Activated CD8-positive, alpha-beta memory T cell treated with anti-CD3 and anti-CD28 coated beads, Interleukin-2, amount 10 ng/mL, durations not matched to agents 7 days and 5 days (primary cell): ENCODE measurements around the gene LIPM. TPM values are rescaled to one million over a fixed set of nuclear protein-coding genes. Genes with fewer than 3 reads are reported as not detected.
A peak's percentile ranks its signal among the peaks of the same experiment; 100 is the strongest.

Experiments used
- ATAC-seq: fragments of 150-1000 bp; cut with Tn5 transposase; one replicate; pipeline ENCODE4 v1.10.0; 2021; ENCODE audit warnings: moderate library complexity
- CTCF ChIA-PET: fragments of 350-600 bp; sonication (Branson Sonifier 250); formaldehyde crosslinking; loops from one replicate; lab custom pipeline; 2021; ENCODE audit warnings: antibody characterized with exemption; lab: Charles Lee
- DNase-seq: peaks from one replicate; pipeline ENCODE4 v3.0.0-alpha.2; 2020
- H3K27ac Mint-ChIP-seq: one replicate; pipeline ENCODE4 v1.8.0; 2021; ENCODE audit warnings: mild to moderate bottlenecking, mixed read lengths
- H3K27me3 Mint-ChIP-seq: one replicate; pipeline ENCODE4 v1.8.0; 2021; ENCODE audit warnings: mixed read lengths
- H3K36me3 Mint-ChIP-seq: one replicate; pipeline ENCODE4 v1.8.0; 2021; ENCODE audit warnings: mild to moderate bottlenecking, mixed read lengths
- H3K4me1 Mint-ChIP-seq: one replicate; pipeline ENCODE4 v1.8.0; 2021; ENCODE audit warnings: mixed read lengths
- H3K4me3 Mint-ChIP-seq: one replicate; pipeline ENCODE4 v1.8.0; 2021; ENCODE audit warnings: mild to moderate bottlenecking, moderate library complexity, mixed read lengths
- H3K9me3 Mint-ChIP-seq: one replicate; pipeline ENCODE4 v1.8.0; 2022; ENCODE audit warnings: low read depth, mixed read lengths
- total RNA-seq, 2 experiments: library from RNA; stranded (reverse); gene quantifications; one replicate each; pipeline ENCODE4 v1.2.3, GENCODE V29; 2021

Gene LIPM
- total RNA-seq, 2 experiments from 2014 or later = not detected

- DNase-seq (no peak), ATAC-seq (no peak)
- H3K36me3 Mint-ChIP-seq = no peaks in the 10 kb centered on the region
- CTCF ChIA-PET = no interaction called here
- no peaks in the 10 kb centered on the region for H3K9me3 Mint-ChIP-seq
- peaks cover 7% of the 10 kb centered on the region for H3K27me3 Mint-ChIP-seq
- peaks cover 4% of the 10 kb centered on the region for H3K4me1 Mint-ChIP-seq
- H3K27ac Mint-ChIP-seq = no peak overlapping the region
- no peak overlapping the region for H3K4me3 Mint-ChIP-seq
Measured at GRCh38 chr10:88786032-88786770, 16.3 kb upstream of the LIPM start.

- Mint-ChIP-seq H3K9me3 (no peaks in the 10 kb centered on the region), H3K4me1 (peaks cover 9% of the 10 kb centered on the region), H3K4me3 (no peak overlapping the region), H3K36me3 (no peaks in the 10 kb centered on the region), H3K27ac (no peak overlapping the region), H3K27me3 (peaks cover 7% of the 10 kb centered on the region)
- ATAC-seq (no peak), DNase-seq (no peak)
- CTCF ChIA-PET = no interaction called here
Measured at GRCh38 chr10:88787463-88787862, 15.1 kb upstream of the LIPM start.

- Mint-ChIP-seq H3K9me3 (no peaks in the 10 kb centered on the region), H3K4me1 (peaks cover 16% of the 10 kb centered on the region), H3K4me3 (no peak overlapping the region), H3K27ac (no peak overlapping the region), H3K36me3 (no peaks in the 10 kb centered on the region), H3K27me3 (peaks cover 2% of the 10 kb centered on the region)
- CTCF ChIA-PET = no interaction called here
- ATAC-seq (no peak), DNase-seq (no peak)
Measured at GRCh38 chr10:88788924-88789323, 13.6 kb upstream of the LIPM start.

GRCh38 chr10:88791924-88792323 is 10.6 kb upstream of the LIPM start:
- CTCF ChIA-PET = no interaction called here
- no peak for ATAC-seq
- H3K27ac Mint-ChIP-seq = no peak overlapping the region

DNA sequence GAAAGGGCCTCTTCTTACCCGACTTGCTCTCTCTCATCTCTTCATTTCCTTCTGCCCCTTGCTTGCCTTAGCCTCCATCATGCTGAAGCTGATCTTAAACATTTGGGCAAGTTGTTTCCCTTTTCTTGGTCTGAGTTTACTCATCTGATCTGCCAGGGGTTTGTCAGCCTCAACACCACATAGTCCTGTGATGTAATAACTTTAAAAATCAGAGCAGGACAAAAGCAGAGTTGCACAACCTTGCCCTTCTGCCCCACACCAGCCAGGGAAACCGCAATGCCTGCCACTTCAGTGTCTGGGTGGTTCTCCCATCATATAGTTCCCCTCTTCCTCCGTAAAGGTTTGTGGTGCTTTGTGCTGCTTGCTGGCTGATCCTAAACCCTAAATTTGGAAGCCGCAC is 9.9 kb upstream of the LIPM start:
- DNase-seq (no peak), ATAC-seq (no peak)
- no peak overlapping the region for H3K27ac Mint-ChIP-seq
- no peak overlapping the region for H3K4me3 Mint-ChIP-seq
- CTCF ChIA-PET = no interaction called here
- H3K4me1 Mint-ChIP-seq = peaks cover 24% of the 10 kb centered on the region
- H3K27me3 Mint-ChIP-seq = peaks cover 9% of the 10 kb centered on the region
- no peaks in the 10 kb centered on the region for H3K9me3 Mint-ChIP-seq
- no peaks in the 10 kb centered on the region for H3K36me3 Mint-ChIP-seq

More at GRCh38 chr10:88791924-88792323, 10.6 kb upstream of the LIPM start:
- no peak for DNase-seq
- Mint-ChIP-seq H3K4me1 (peaks cover 24% of the 10 kb centered on the region), H3K4me3 (no peak overlapping the region), H3K27me3 (peaks cover 7% of the 10 kb centered on the region), H3K36me3 (no peaks in the 10 kb centered on the region), H3K9me3 (no peaks in the 10 kb centered on the region)

- Mint-ChIP-seq H3K27me3 (peaks cover 13% of the 10 kb centered on the region), H3K4me1 (peaks cover 24% of the 10 kb centered on the region), H3K27ac (no peak overlapping the region), H3K9me3 (no peaks in the 10 kb centered on the region), H3K4me3 (no peak overlapping the region), H3K36me3 (no peaks in the 10 kb centered on the region)
- ATAC-seq (peak; percentile 86), DNase-seq (no peak)
- CTCF ChIA-PET = interaction anchor here (0.9 to 1.1 kb wide), 2 partner anchors 41 to 66 kb away, joined by 3 read pairs; no protein-coding TSS in a partner anchor
Measured at GRCh38 chr10:88793712-88794299, 8.7 kb upstream of the LIPM start.

DNA sequence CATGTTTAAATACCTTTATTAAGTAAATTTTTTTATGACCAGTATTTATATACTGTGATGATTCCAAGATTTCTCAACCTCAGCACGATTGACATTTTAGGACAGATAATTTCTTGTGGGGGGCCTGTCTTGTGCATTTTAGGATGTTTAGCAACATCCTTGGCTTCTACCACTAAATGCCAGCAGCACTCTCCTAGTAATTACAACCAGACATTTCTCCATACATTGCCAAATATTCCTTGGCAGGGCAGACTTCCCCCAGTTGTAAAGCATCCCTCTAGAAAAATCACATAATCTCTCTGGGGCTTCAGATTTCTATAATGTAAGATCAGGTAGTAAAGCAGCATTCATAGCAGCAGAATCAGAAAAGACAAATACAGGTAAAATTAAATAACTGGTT is 7.8 kb upstream of the LIPM start:
- peaks cover 24% of the 10 kb centered on the region for H3K4me1 Mint-ChIP-seq
- ATAC-seq (no peak), DNase-seq (no peak)
- no peak overlapping the region for H3K4me3 Mint-ChIP-seq
- no peak overlapping the region for H3K27ac Mint-ChIP-seq
- H3K9me3 Mint-ChIP-seq = no peaks in the 10 kb centered on the region
- H3K36me3 Mint-ChIP-seq = no peaks in the 10 kb centered on the region
- CTCF ChIA-PET = interaction anchor here (1.1 kb wide), 1 partner anchor 40 kb away, joined by 3 read pairs; no protein-coding TSS in a partner anchor
- H3K27me3 Mint-ChIP-seq = peaks cover 13% of the 10 kb centered on the region

DNA sequence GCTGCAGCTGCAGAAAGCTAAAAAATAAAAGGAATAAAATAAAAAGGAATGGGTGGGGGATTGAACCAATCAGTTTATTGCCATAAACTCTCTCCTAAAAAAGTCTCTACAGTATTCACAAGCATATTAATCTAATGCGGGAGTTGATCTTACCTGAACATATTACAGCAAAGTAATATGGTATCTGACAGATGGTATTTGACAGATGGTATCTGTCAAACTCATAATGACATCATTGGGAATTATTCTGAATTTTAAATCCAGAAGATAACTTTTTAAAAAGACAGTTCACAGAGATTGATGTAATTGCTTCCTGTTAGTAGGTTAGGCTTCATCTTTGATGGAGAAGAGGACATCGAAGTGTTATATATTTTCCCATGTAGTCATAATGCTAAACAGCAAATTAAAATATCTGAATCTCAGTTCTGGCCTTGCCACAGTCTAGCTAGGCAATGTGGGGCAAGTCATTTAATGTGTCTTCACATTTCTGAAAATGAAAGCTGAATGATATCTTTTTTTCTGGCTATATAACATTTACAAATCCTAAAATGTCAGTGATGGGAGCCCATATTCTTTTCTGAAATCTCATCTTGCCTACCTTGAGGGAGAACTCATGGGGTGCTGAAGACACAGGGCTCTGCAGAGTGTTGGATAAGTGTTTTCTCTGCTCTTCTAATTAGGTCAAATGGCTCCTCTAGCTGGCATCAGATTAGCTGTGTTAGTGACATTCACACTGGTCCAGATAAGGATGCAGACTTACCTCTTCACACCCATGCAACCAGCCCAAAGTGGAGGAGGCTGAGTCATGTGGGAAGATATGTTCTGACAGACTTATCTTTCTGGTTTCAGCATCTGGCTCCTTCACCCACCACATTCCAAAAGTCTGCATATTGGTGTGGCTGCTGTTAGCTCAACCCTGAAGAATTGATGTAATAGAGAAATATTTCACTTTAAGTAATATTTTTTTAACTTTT is 2.1 kb upstream of the LIPM start:
- no peak overlapping the region for H3K4me3 Mint-ChIP-seq
- ATAC-seq (peak; percentile 65), DNase-seq (peak; percentile 47)
- H3K4me1 Mint-ChIP-seq = peaks cover 9% of the 10 kb centered on the region
- peaks cover 16% of the 10 kb centered on the region for H3K27me3 Mint-ChIP-seq
- H3K36me3 Mint-ChIP-seq = no peaks in the 10 kb centered on the region
- no peaks in the 10 kb centered on the region for H3K9me3 Mint-ChIP-seq
- CTCF ChIA-PET = interaction anchor here (0.6 to 1.5 kb wide), 2 partner anchors 10 to 120 kb away, joined by 3 read pairs; no protein-coding TSS in a partner anchor
- no peak overlapping the region for H3K27ac Mint-ChIP-seq

- ATAC-seq (no peak), DNase-seq (no peak)
- no peak overlapping the region for H3K27ac Mint-ChIP-seq
- H3K36me3 Mint-ChIP-seq = no peaks in the 10 kb centered on the region
- CTCF ChIA-PET = interaction anchor here (1.2 kb wide), 1 partner anchor 32 kb away, joined by 4 read pairs; no protein-coding TSS in a partner anchor
- H3K4me3 Mint-ChIP-seq = no peak overlapping the region
- H3K9me3 Mint-ChIP-seq = no peaks in the 10 kb centered on the region
- peaks cover 5% of the 10 kb centered on the region for H3K27me3 Mint-ChIP-seq
- peaks cover 12% of the 10 kb centered on the region for H3K4me1 Mint-ChIP-seq
Measured at GRCh38 chr10:88803641-88804040, 1.1 kb downstream of the LIPM start.

GRCh38 chr10:88804083-88804812 is 1.7 kb downstream of the LIPM start:
- no peak for DNase-seq
- no peak overlapping the region for H3K27ac Mint-ChIP-seq
- H3K4me3 Mint-ChIP-seq = no peak overlapping the region
- H3K4me1 Mint-ChIP-seq = peaks cover 12% of the 10 kb centered on the region
- no peaks in the 10 kb centered on the region for H3K9me3 Mint-ChIP-seq
- CTCF ChIA-PET = interaction anchor here (1.0 to 1.2 kb wide), 2 partner anchors 31 to 110 kb away, joined by 3 to 4 read pairs; no protein-coding TSS in a partner anchor
- ATAC-seq = no peak
- H3K27me3 Mint-ChIP-seq = peaks cover 5% of the 10 kb centered on the region
- H3K36me3 Mint-ChIP-seq = no peaks in the 10 kb centered on the region

GRCh38 chr10:88805361-88805760 is 2.8 kb downstream of the LIPM start:
- H3K4me3 Mint-ChIP-seq = no peak overlapping the region
- peaks cover 5% of the 10 kb centered on the region for H3K27me3 Mint-ChIP-seq

DNA sequence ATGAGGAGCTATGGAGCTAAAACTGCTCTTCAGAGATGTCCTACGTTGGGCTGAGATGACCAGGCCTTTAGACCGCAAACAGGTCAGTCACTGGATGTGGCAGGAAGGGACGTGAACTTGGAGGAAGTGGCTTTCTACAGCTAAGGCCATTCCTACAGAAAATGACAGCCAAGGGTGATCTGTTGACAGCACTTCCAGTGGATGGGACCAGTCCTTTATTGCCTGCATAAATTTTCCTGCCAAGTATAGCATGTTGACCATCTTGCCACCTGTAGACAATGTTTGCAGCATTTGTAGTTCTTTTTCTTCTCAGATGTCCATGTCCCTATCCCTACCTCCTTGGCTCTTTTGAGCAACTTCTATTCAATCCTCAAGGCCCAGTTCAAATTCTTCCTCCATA is 3.4 kb downstream of the LIPM start:
- Mint-ChIP-seq H3K36me3 (no peaks in the 10 kb centered on the region), H3K27me3 (peaks cover 5% of the 10 kb centered on the region), H3K4me3 (no peak overlapping the region), H3K9me3 (no peaks in the 10 kb centered on the region), H3K4me1 (peaks cover 9% of the 10 kb centered on the region), H3K27ac (no peak overlapping the region)
- CTCF ChIA-PET = no interaction called here
- no peak for ATAC-seq
- no peak for DNase-seq

More at GRCh38 chr10:88805361-88805760, 2.8 kb downstream of the LIPM start:
- CTCF ChIA-PET = interaction anchor here (0.7 to 1.0 kb wide), 3 partner anchors 111 to 239 kb away, joined by 3 to 7 read pairs (median 3); no protein-coding TSS in a partner anchor
- H3K36me3 Mint-ChIP-seq = no peaks in the 10 kb centered on the region
- no peak overlapping the region for H3K27ac Mint-ChIP-seq
- ATAC-seq (no peak), DNase-seq (no peak)
- no peaks in the 10 kb centered on the region for H3K9me3 Mint-ChIP-seq
- peaks cover 14% of the 10 kb centered on the region for H3K4me1 Mint-ChIP-seq
